ENCODE results near the gene SPACDR.
"Not testable (repeated sequence)": the region's sequence is repeated elsewhere in the genome, so short reads cannot be mapped to it uniquely, and the experiment has no call there.

SPACDR gene
- 0 to 1.3 (median 0.26) reads per million in 9 experiments for total RNA-seq

- DNase-seq (no peak), ATAC-seq (replicated peaks) (no peak)
- no peak within 1 kb of the TSS for H3K4me3 Mint-ChIP-seq
- H3K27ac Mint-ChIP-seq: peak within 1 kb of the TSS; percentile 70 to 87
- no peaks in the 10 kb centered on the region for H3K9me3 Mint-ChIP-seq
- no peaks in the 10 kb centered on the region for H3K27me3 Mint-ChIP-seq
- H3K4me1 Mint-ChIP-seq (ENCODE audit: low read depth in 2 of 2): peaks cover 0 to 5% of the 10 kb centered on the region in 2 donors
- peaks cover 41% of the 10 kb centered on the region for H3K36me3 Mint-ChIP-seq (ENCODE audit: insufficient read depth)
Measured at GRCh38 chr7:100464210-100464660, at the start of gene SPACDR. Gene SPACDR (minus strand): TSS chr7:100464260. CDS start chr7:100464025, 235 bp downstream.

- Mint-ChIP-seq H3K27ac (no peak overlapping the region), H3K9me3 (no peaks in the 10 kb centered on the region), H3K36me3 (ENCODE audit: insufficient read depth) (peaks cover 6% of the 10 kb centered on the region), H3K27me3 (no peaks in the 10 kb centered on the region), H3K4me3 (no peak overlapping the region), H3K4me1 (ENCODE audit: low read depth in 2 of 2) (peaks cover 21% of the 10 kb centered on the region in 2 donors)
- ATAC-seq (replicated peaks) (no peak), DNase-seq (no peak)
Measured at GRCh38 chr7:100513212-100513810, 49.3 kb upstream of the SPACDR start.

GRCh38 chr7:100510437-100511239 lies 46.6 kb upstream of the SPACDR start:
- H3K4me3 Mint-ChIP-seq: no peak overlapping the region
- ATAC-seq (replicated peaks): no peak
- DNase-seq: no peak
- no peaks in the 10 kb centered on the region for H3K9me3 Mint-ChIP-seq
- H3K27me3 Mint-ChIP-seq: no peaks in the 10 kb centered on the region
- H3K27ac Mint-ChIP-seq: no peak overlapping the region
- H3K4me1 Mint-ChIP-seq (ENCODE audit: low read depth in 2 of 2): peaks cover 5 to 8% of the 10 kb centered on the region in 2 donors
- no peaks in the 10 kb centered on the region for H3K36me3 Mint-ChIP-seq (ENCODE audit: insufficient read depth)

GRCh38 chr7:100509231-100509630 lies 45.2 kb upstream of the SPACDR start:
- no peaks in the 10 kb centered on the region for H3K27me3 Mint-ChIP-seq
- DNase-seq (no peak), ATAC-seq (replicated peaks) (no peak)
- H3K4me3 Mint-ChIP-seq: no peak overlapping the region
- no peak overlapping the region for H3K27ac Mint-ChIP-seq
- H3K9me3 Mint-ChIP-seq: no peaks in the 10 kb centered on the region
- H3K36me3 Mint-ChIP-seq (ENCODE audit: insufficient read depth): no peaks in the 10 kb centered on the region
- no peaks in the 10 kb centered on the region for H3K4me1 Mint-ChIP-seq (ENCODE audit: low read depth in 2 of 2)

GRCh38 chr7:100506356-100506923 lies 42.4 kb upstream of the SPACDR start:
- Mint-ChIP-seq H3K36me3 (ENCODE audit: insufficient read depth) (no peaks in the 10 kb centered on the region), H3K9me3 (no peaks in the 10 kb centered on the region), H3K4me1 (ENCODE audit: low read depth in 2 of 2) (no peaks in the 10 kb centered on the region), H3K27ac (peak overlapping the region in 1 of 2 donors; percentile 78), H3K4me3 (no peak overlapping the region), H3K27me3 (no peaks in the 10 kb centered on the region)
- ATAC-seq (replicated peaks) (no peak), DNase-seq (no peak)

- H3K9me3 Mint-ChIP-seq: no peaks in the 10 kb centered on the region
- DNase-seq (no peak), ATAC-seq (replicated peaks) (no peak)
- H3K36me3 Mint-ChIP-seq (ENCODE audit: insufficient read depth): no peaks in the 10 kb centered on the region
- no peaks in the 10 kb centered on the region for H3K27me3 Mint-ChIP-seq
- H3K4me1 Mint-ChIP-seq (ENCODE audit: low read depth in 2 of 2): no peaks in the 10 kb centered on the region
- H3K4me3 Mint-ChIP-seq: no peak overlapping the region
- H3K27ac Mint-ChIP-seq: no peak overlapping the region
Measured at GRCh38 chr7:100504887-100505611, 41.0 kb upstream of the SPACDR start.

GRCh38 chr7:100504031-100504430 lies 40.0 kb upstream of the SPACDR start:
- not testable (repeated sequence) for H3K4me3 Mint-ChIP-seq

GRCh38 chr7:100500743-100501142 lies 36.7 kb upstream of the SPACDR start:
- H3K36me3 Mint-ChIP-seq (ENCODE audit: insufficient read depth); H3K4me3 Mint-ChIP-seq; H3K4me1 Mint-ChIP-seq (ENCODE audit: low read depth in 2 of 2); H3K27ac Mint-ChIP-seq; H3K27me3 Mint-ChIP-seq; H3K9me3 Mint-ChIP-seq; ATAC-seq (replicated peaks); DNase-seq: not testable (repeated sequence)

More at GRCh38 chr7:100504031-100504430, 40.0 kb upstream of the SPACDR start:
- DNase-seq; H3K9me3 Mint-ChIP-seq; H3K27ac Mint-ChIP-seq; H3K4me1 Mint-ChIP-seq (ENCODE audit: low read depth in 2 of 2); H3K36me3 Mint-ChIP-seq (ENCODE audit: insufficient read depth); H3K27me3 Mint-ChIP-seq; ATAC-seq (replicated peaks): not testable (repeated sequence)

GRCh38 chr7:100496509-100496908 lies 32.4 kb upstream of the SPACDR start:
- H3K27me3 Mint-ChIP-seq: peaks cover 0 to 4% of the 10 kb centered on the region in 2 donors
- H3K36me3 Mint-ChIP-seq (ENCODE audit: insufficient read depth): no peaks in the 10 kb centered on the region
- ATAC-seq (replicated peaks): no peak
- no peaks in the 10 kb centered on the region for H3K9me3 Mint-ChIP-seq
- H3K4me1 Mint-ChIP-seq (ENCODE audit: low read depth in 2 of 2): peaks cover 4 to 10% of the 10 kb centered on the region in 2 donors
- no peak for DNase-seq
- no peak overlapping the region for H3K4me3 Mint-ChIP-seq
- no peak overlapping the region for H3K27ac Mint-ChIP-seq

- Mint-ChIP-seq H3K36me3 (ENCODE audit: insufficient read depth) (peaks cover 5% of the 10 kb centered on the region), H3K4me1 (ENCODE audit: low read depth in 2 of 2) (peaks cover 6 to 10% of the 10 kb centered on the region in 2 donors), H3K27me3 (peaks cover 0 to 4% of the 10 kb centered on the region in 2 donors), H3K27ac (no peak overlapping the region), H3K4me3 (peak overlapping the region; percentile 51 to 66), H3K9me3 (no peaks in the 10 kb centered on the region)
- DNase-seq (peak in 2 of 3 experiments; percentile 39 to 41), ATAC-seq (replicated peaks) (peak; percentile 90)
Measured at GRCh38 chr7:100493476-100494264, 29.6 kb upstream of the SPACDR start.

GRCh38 chr7:100492738-100493475 lies 28.8 kb upstream of the SPACDR start:
- Mint-ChIP-seq H3K36me3 (ENCODE audit: insufficient read depth) (peaks cover 5% of the 10 kb centered on the region), H3K4me3 (peak overlapping the region; percentile 51 to 66), H3K27me3 (peaks cover 0 to 4% of the 10 kb centered on the region in 2 donors), H3K4me1 (ENCODE audit: low read depth in 2 of 2) (peaks cover 6 to 10% of the 10 kb centered on the region in 2 donors), H3K27ac (no peak overlapping the region), H3K9me3 (no peaks in the 10 kb centered on the region)
- no peak for ATAC-seq (replicated peaks)
- DNase-seq: no peak

- ATAC-seq (replicated peaks): no peak
- Mint-ChIP-seq H3K27me3 (peaks cover 0 to 4% of the 10 kb centered on the region in 2 donors), H3K27ac (no peak overlapping the region), H3K36me3 (ENCODE audit: insufficient read depth) (peaks cover 5% of the 10 kb centered on the region), H3K4me1 (ENCODE audit: low read depth in 2 of 2) (peaks cover 6 to 10% of the 10 kb centered on the region in 2 donors), H3K4me3 (no peak overlapping the region), H3K9me3 (no peaks in the 10 kb centered on the region)
- no peak for DNase-seq
Measured at GRCh38 chr7:100491192-100491578, 27.1 kb upstream of the SPACDR start.

All from effector memory CD8-positive, alpha-beta T cell (primary cell).